A673 (cell line): ENCODE data around the gene RGS6. TPM values are rescaled to one million over a fixed set of nuclear protein-coding genes. Genes with fewer than 3 reads are reported as not detected.

Experiments
- BruUV-seq: library from RNA; stranded (reverse); fragments of 400-500 nt; replicated peaks from 2 replicates; lab custom pipeline; 2021; lab: Mats Ljungman, UMichigan
- CTCF ChIA-PET: fragments of 300-600 bp; sonication (Branson Sonifier 250); formaldehyde crosslinking; loops from one replicate; lab custom pipeline; 2022; ENCODE audit warnings: antibody characterized with exemption; lab: Charles Lee
- POLR2A ChIA-PET: fragments of 300-600 bp; sonication (Branson Sonifier 250); formaldehyde crosslinking; loops from one replicate; lab custom pipeline; 2022; ENCODE audit warnings: antibody characterized with exemption; ENCODE audit not compliant: low non-redundant PET; lab: Charles Lee
- DNase-seq: peaks from one replicate; pipeline ENCODE4 v3.0.0-alpha.2; 2015; ENCODE audit warnings: low spot score
- H3K27ac ChIP-seq: fragments of 200-600 bp; sonication (generic); 2 replicates; pipeline ENCODE4 v1.5.1; 2016; ENCODE audit warnings: mixed run types, low read depth, mild to moderate bottlenecking, mixed read lengths, antibody characterized with exemption, low read length; ENCODE audit not compliant: poor library complexity, severe bottlenecking
- H3K27me3 ChIP-seq: fragments of 200-600 bp; sonication (generic); replicated peaks from 2 replicates; pipeline ENCODE4 v1.6.1; 2017; ENCODE audit warnings: mixed run types, low read depth, mild to moderate bottlenecking, mixed read lengths, antibody characterized with exemption, low read length; ENCODE audit not compliant: insufficient read depth, poor library complexity
- H3K36me3 ChIP-seq: fragments of 200-600 bp; sonication (generic); 2 replicates; pipeline ENCODE4 v1.6.1; 2016; ENCODE audit warnings: mixed run types, mild to moderate bottlenecking, mixed read lengths, antibody characterized with exemption, low read length; ENCODE audit not compliant: insufficient read depth, poor library complexity, severe bottlenecking
- H3K4me1 ChIP-seq: fragments of 200-600 bp; sonication (generic); 2 replicates; pipeline ENCODE4 v1.6.1; 2017; ENCODE audit warnings: mixed run types, mild to moderate bottlenecking, mixed read lengths, antibody characterized with exemption, low read length; ENCODE audit not compliant: insufficient read depth, poor library complexity, severe bottlenecking
- H3K4me3 ChIP-seq: fragments of 200-600 bp; sonication (generic); 2 replicates; pipeline ENCODE4 v1.5.1; 2016; ENCODE audit warnings: low read depth, mixed run types, mild to moderate bottlenecking, mixed read lengths, low read length; ENCODE audit not compliant: poor library complexity, severe bottlenecking
- H3K9me3 ChIP-seq: fragments of 200-600 bp; sonication (generic); 2 replicates; pipeline ENCODE4 v1.6.1; 2016; ENCODE audit warnings: mixed run types, low read depth, mild to moderate bottlenecking, mixed read lengths, antibody characterized with exemption, low read length; ENCODE audit not compliant: poor library complexity, severe bottlenecking
- EZH2 ChIP-seq: fragments of 200-600 bp; sonication (generic); IDR thresholded peaks from 2 replicates; pipeline ENCODE4 v1.6.1; 2017; ENCODE audit warnings: borderline replicate concordance, low read depth, mild to moderate bottlenecking, mixed read lengths, antibody characterized with exemption, low read length; ENCODE audit not compliant: poor library complexity, severe bottlenecking
- intact Hi-C: fragments of 100-400 bp; cut with micrococcal nuclease; formaldehyde crosslinking; loops from one replicate; pipeline ENCODE4 v1.10.0; 2022; ENCODE audit not compliant: unreplicated experiment
- total RNA-seq: library from RNA; stranded (reverse); gene quantifications from 2 replicates; pipeline ENCODE4 v1.2.3, GENCODE V29; 2021
- TF ChIP-seq, protein P1 (sequence below): fragments of 300-800, 200-600 bp; sonication (generic); conservative IDR thresholded peaks from 2 replicates; pipeline ENCODE4 v1.5.1; 2017; ENCODE audit warnings: low read depth, mild to moderate bottlenecking, antibody characterized with exemption, low read length, moderate library complexity, mixed read lengths

RGS6 gene
- total RNA-seq, 1 experiment from 2014 or later = not detected

DNA sequence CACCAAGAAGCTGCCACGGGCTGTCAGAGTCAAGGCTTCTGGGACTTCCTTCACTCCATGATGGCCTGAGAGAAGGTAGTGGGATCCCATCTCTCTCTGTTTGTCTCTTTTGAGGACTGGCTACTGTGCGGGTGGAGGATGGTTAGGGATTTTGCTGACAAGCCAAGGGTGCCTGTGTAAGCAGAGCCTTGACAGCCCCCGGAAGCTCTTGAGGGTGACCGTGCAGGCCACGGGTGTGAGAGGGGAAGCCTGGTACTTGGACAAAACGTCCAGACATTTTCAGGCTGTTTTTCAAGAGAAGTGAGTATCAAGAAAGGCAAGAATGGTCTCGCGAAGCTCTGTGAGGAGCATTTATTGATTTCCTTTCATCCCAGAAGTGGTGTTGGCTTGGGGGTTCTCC lies 609.3 kb downstream of the RGS6 start:
- BruUV-seq = no TSS peak
- H3K4me1 ChIP-seq = no peaks in the 10 kb centered on the region
- intact Hi-C loops = no loop called here
- DNase-seq = no peak
- no peak overlapping the region for H3K27ac ChIP-seq
- CTCF ChIA-PET = no interaction called here
- no peak overlapping the region for H3K4me3 ChIP-seq
- H3K27me3 ChIP-seq = no peaks in the 10 kb centered on the region
- H3K36me3 ChIP-seq = no peaks in the 10 kb centered on the region
- POLR2A ChIA-PET = no interaction called here
- TF ChIP-seq, protein P1, sequence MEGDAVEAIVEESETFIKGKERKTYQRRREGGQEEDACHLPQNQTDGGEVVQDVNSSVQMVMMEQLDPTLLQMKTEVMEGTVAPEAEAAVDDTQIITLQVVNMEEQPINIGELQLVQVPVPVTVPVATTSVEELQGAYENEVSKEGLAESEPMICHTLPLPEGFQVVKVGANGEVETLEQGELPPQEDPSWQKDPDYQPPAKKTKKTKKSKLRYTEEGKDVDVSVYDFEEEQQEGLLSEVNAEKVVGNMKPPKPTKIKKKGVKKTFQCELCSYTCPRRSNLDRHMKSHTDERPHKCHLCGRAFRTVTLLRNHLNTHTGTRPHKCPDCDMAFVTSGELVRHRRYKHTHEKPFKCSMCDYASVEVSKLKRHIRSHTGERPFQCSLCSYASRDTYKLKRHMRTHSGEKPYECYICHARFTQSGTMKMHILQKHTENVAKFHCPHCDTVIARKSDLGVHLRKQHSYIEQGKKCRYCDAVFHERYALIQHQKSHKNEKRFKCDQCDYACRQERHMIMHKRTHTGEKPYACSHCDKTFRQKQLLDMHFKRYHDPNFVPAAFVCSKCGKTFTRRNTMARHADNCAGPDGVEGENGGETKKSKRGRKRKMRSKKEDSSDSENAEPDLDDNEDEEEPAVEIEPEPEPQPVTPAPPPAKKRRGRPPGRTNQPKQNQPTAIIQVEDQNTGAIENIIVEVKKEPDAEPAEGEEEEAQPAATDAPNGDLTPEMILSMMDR = no peak
- no peak for TF ChIP-seq EZH2
- no peaks in the 10 kb centered on the region for H3K9me3 ChIP-seq

DNA sequence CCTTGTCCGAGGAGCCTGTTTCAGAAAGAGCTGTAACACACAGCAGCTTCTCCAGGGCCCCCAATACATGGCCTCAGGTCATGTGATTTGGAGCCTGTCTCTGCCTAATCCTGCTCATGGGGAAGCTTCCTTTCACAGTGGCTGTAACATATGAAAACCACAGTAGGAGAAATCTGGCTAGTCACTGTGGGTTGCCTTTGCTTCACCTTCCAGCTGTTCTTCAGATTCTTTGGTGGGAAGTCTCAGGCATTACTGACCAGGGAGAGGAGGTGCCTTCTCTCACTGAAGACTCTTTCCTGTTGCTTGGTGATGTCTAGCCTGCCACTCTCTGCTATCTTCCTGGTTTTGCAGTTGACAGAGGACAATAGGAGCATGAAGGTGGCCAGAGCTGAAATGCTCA lies 611.1 kb downstream of the RGS6 start:
- Histone ChIP-seq H3K4me3 (no peak overlapping the region), H3K36me3 (no peaks in the 10 kb centered on the region), H3K4me1 (no peaks in the 10 kb centered on the region), H3K27ac (no peak overlapping the region), H3K27me3 (no peaks in the 10 kb centered on the region), H3K9me3 (no peaks in the 10 kb centered on the region)
- no peak for DNase-seq
- no TSS peak for BruUV-seq
- ChIA-PET CTCF (no interaction called here), POLR2A (no interaction called here)
- no peak for TF ChIP-seq EZH2
- TF ChIP-seq, protein P1 = no peak
- intact Hi-C loops = no loop called here

DNA sequence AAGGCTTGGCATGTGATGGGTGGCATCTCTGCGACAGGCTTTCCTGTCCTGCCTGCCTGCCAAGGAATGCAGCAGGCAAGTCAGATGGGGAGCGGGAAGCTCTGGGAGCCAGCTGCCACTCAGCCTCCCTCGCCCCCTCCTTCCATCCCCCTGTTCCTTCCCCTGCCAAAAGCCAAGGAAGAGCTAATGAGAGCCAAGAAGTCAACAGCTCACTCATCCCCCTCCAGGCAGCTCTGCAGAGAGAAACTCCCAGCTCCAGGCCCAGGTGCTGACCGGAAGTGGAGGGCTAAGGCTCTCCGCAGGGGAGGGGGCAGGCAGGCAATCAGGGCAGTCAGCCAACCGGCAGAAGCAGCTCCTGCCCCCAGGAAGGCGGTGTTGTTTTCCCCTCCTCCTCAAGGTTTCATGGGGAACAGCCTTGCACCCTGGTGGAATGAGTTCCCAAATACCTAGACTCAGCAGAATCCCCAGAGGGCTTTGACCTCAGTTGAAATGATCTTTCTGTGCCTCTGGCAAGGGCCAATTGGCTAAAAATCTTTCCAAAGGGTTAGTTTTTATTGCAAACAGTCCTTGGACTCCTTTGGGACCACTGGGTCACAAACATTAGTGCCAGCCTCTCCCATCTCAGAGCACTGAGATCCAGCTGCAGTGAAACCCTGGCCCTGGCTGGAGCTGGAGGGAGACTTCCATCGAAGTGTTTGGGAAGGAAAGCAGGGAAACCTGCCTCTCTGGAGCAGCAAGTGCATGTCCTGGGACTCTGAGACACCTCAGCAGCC lies 612.6 kb downstream of the RGS6 start:
- no peaks in the 10 kb centered on the region for H3K27me3 ChIP-seq
- no peaks in the 10 kb centered on the region for H3K36me3 ChIP-seq
- BruUV-seq = no TSS peak
- H3K4me3 ChIP-seq = no peak overlapping the region
- H3K27ac ChIP-seq = no peak overlapping the region
- POLR2A ChIA-PET = no interaction called here
- TF ChIP-seq EZH2 = no peak
- TF ChIP-seq, protein P1 = no peak
- no peak for DNase-seq
- intact Hi-C loops = no loop called here
- H3K4me1 ChIP-seq = no peaks in the 10 kb centered on the region
- CTCF ChIA-PET = no interaction called here
- no peaks in the 10 kb centered on the region for H3K9me3 ChIP-seq
